HG03520 (cell line): ENCODE data around the gene GRK3.

Source experiments
- ATAC-seq: cut with Tn5 transposase; IDR thresholded peaks from one replicate; pipeline ENCODE4 v1.9.1; 2021; ENCODE audit warnings: mild to moderate bottlenecking, moderate library complexity; ENCODE audit not compliant: unreplicated experiment

Gene GRK3

DNA sequence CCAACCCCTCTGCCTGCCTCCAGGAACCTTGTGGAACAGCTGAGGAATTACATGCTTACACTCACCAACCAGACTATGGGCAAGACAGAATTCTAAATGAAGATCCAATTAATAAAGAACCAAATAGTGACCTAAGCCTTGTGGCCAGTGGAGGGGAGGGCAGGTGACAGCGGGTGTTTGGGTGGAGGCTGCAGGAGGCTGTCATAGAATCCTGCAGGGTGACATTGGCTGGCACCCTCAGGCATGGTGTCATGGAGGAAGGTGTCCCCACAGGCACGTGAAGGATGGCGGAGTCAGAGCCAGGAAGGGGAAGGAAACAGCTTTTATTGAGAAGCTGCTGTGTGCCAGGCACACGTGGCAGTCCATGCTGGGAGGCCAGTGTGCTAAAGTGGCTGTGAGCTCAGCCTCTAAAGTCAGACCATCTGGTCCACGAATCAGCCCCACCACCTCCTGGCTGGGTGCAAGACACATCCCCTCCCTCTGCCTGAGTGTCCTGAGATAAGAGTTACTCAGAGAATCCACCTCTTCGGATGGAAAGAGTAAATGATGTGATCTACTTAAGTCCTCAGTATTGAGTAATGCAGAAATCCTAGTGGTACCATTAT is 186.2 kb downstream of the GRK3 start:
- no peak for ATAC-seq

DNA sequence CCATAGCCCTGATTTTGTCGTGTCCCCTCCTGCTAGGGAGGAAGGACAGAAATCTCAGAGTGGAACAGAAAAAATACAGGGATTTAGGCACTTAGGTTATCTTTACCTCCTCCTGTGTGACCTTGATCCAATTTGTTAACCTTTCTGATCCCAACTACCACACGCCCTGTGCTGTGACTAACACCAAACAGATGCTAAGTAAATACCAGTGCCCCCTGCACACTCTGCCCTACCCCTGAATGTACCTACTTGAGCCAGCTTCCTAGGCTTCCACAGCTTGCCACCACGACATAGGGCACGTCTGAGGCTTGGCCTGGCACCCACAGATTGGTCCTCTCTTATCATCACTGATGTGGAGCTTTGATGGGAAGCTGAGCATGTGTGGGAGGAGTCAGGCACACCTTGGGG is 186.7 kb downstream of the GRK3 start:
- no peak for ATAC-seq

DNA sequence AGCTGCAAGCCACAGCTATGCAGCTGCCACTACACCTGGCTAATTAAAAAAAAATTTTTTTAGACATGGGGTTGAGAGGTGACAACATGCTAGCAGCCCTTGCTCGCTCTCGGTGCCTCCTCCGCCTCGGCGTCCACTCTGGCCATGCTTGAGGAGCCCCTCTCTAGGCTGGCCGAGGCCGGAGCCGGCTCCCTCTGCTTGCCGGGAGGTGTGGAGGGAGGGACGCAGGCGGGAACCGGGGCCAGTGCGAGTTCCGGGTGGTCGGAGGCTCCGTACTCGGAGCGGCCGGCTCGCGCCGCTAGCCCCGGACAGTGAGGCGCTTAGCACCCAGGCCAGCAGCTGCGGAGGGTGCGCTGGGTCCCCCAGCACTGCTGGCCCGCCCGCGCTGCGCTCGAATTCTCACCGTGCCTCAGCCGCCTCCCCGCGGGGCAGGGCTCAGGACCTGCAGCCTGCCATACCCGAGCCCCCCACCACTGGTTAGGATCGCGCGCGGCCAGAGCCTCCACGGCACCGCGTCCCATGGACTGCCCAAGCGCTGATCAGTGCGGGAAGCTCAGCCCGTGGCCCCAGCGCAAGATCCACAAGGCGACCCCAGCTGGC is 188.2 kb downstream of the GRK3 start:
- no peak for ATAC-seq

DNA sequence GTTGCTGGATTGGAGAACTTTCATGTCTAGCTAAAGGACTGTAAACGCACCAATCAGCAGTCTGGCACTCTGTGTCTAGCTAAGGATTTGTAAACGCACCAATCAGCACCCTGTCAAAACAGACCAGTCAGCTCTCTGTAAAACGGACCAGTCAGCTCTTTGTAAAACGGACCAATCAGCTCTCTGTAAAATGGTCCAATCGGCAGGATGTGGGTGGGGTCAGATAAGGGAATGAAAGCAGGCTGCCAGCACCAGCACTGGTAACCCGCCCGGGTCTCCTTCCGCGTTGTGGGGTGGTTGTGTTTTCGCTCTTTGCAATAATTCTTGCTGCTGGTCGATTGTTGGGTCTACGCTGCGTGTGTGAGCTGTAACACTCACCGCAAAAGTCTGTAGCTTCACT is 188.8 kb downstream of the GRK3 start:
- no peak for ATAC-seq

DNA sequence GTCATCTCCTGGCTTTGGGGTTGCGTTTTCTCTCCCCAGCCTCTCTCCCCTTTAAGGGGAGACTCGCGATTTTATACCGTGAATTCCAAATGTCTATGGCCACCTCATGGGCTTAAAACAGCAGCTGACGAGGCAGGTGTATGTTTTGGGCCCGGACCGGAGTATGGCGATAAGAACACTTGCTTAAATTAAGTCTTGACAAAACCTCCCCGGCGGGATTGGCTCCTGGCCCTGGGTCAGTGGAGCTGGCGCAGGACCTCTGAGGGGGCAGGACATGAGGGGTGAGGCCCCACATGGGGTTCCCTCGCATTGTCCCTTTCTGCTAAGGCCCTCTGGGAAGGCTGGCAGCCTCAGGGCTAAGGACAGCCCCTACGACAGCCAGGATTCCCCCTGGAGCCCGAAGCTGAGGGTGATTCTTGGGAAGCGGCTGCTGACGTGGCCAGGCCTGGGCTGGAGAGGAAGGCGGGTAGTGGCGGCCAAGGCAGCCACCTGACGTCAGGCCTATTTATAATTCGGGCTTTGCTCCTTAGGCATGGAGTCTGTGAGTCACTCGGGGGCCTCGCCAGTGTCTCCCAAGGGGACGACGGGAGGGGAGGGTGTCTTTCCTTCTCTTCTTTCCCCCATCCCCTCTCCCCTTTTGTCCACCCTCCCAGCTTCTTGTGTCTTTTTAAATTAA is 190.2 kb downstream of the GRK3 start:
- no peak for ATAC-seq

DNA sequence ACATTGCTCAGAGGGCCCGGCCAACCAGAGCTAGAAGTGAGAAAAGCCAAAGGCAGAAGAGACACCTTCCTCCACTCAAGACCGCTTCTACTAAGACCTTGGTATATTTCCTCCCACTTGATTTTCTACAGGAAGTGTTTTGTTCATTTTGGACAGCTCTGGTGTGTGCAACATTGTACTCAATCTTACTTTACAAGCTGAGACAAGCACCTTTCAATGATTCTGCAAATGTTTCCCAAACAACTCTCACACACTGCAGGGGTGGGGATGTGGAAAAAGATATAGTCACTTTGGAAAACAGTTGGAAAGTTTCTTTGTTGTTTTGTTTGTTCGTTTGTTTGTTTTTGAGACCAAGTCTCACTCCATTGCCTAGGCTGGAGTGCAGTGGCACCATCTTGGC is 193.2 kb downstream of the GRK3 start:
- no peak for ATAC-seq

DNA sequence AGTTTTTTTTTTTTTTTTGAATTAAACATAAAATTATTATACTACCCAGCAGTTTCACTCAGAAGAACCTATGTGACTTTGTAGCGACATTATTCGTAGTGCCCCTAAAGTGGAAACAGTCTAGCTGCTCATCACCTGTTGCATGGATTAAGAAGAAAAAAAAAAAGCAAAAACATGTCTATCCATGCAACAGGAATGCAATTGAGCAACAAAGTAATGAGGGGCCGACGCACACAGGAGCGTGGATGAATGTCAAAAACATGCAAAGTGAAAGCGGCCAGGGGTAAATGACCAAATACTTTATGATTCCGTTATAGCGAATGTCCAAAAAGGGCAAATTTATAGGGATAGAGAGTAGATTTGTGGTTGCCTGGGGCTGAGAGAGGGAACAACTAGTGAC is 193.8 kb downstream of the GRK3 start:
- no peak for ATAC-seq

DNA sequence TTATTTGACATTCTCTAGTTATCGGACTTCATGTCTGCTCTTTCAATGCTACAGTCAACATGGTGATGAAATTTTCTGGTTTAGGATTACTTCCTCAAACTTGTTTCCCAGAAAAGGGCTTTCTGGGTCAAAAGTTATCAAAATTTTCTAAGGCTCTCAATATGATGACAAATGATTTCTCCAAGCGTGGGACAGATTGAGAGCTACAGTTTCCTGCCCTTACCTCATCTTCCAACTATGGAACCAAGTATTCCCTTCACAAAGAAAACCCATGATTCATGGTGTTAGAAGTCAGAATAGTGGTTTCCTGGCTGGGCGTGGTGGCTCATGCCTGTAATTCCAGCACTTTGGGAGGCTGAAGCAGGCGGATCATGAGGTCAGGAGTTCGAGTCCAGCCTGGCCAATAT is 195.4 kb downstream of the GRK3 start:
- no peak for ATAC-seq

DNA sequence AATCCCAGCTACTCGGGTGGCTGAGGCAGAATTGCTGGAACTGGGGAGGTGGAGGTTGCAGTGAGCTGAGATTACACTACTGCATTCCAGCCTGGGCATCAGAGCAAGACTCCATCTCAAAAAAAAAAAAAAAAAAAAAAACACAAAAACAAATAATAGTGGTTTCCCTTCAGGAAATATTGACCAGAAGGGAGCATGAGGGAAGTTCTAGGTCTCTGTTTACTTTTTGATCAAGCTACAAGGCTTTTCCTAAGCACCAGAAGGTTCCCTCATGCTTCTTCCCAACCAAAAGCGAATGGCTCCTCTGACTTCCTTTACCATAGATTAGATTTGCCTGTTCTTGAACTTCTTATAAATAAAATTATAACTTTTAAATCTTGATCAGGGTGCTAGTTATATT is 195.8 kb downstream of the GRK3 start:
- no peak for ATAC-seq

DNA sequence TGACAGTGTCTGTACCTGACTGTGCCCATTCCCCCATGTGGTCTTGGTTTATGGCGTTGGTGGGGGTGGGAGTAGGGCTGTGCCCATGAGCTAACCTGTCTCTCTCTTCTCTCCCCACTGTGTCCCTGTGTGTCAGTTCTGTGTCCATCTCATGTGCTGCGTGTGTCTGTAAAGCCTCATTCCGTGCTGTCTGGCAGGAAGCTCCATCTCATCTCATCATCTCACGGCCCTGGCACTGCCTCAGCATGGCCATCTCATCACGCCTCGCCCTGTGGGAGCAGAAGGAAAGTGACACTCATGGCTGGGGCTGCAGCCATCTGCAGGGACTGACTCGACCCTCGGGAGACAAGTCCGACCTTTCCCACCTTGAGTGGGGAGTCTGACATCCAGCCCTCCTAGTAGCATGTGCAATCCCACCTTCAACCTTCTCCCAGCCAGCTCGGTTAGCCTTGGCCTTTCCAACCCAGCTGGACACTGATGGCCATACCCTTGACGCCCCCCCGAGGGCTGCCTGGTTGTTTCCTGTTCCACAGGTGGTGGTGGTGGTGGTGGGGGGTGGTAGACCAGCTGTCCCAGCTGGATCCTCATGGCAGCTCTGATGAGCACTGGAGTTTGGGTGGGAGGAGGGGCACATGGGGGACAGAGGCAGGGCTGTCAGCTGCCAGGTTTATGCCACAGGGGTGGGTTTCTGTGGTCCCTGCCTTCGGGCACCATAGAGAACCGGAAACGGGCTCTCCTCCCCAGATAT is 196.5 kb downstream of the GRK3 start:
- ATAC-seq, result no peak

DNA sequence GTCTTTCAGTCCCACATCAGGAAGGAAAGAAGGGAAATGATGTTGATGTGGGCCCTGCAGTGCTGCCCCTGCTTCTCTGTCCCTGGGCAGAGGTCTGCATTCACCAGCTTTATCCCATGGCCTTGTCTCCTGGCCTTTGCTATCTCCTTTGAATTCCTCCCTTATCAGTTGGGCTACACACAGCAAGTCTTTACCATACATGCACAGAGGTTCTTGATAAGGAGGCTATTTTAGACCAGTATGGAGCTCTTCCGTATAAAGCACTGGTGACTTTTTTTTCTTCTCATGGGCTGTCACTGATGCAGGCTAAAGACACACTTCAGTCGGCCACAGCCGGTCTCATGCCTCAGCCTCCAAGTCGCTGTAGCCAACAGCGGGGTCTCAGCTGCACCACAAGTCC is 197.7 kb downstream of the GRK3 start:
- ATAC-seq, result no peak

DNA sequence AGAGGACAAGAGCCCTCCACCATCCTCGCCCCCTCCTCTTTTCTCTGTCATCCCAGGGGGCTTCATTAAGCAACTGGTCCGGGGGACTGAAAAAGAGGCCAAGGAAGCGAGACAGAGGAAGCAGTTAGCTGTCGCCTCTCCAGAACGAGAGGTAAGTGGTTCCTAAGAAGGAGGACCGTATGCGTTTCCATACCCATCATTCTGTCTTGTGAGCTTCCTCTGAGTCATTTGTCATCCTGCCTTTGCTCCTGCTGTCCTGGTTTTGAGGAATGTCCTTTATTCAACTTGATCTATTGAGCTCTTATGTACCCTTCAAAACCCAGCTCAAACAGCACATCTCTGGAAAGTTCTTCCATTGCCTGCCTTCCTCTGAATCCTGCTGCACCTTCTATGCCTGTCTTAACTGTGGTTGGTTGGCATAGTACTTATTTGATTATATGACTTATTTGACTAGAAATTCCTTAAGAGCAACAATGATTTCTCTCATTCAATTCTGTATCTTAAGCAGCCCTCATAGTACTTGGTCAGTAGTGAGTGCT is 198.8 kb downstream of the GRK3 start:
- no peak for ATAC-seq

DNA sequence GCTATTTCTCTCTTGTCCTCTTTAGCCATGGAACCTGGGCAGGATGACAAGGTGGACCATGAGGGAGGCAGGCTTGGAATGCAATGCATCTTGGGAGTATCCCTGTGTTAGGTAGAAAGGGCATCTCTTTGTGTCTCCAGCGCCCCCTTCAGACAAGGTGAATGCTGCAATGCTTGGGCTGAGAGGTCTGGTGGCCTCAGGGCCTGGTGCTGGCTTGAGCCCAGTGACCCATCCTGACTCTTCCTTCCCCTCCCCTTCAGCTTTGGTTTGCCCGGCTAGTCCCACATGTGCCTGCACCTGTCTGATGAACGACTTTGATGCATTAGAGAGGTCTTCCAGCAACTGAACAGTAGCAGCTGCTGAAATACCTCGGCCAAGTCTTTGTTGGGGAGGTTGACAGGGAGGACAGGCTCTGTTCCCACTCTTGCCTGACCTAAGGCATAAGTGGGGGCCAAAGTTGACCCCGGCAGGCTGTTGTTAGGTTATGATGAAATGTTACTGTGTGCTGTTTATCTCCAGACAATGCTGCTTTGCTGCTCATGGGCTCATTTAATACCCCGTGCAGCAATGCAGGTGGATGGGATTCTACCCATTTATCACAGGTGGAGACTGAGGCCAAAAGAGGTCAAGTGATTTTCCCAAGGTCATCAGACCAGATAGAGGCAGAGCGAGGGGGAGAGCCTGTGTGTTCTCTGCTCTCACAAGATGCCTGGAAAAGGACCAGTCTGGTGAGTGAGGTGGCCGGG is 200.0 kb downstream of the GRK3 start:
- no peak for ATAC-seq

DNA sequence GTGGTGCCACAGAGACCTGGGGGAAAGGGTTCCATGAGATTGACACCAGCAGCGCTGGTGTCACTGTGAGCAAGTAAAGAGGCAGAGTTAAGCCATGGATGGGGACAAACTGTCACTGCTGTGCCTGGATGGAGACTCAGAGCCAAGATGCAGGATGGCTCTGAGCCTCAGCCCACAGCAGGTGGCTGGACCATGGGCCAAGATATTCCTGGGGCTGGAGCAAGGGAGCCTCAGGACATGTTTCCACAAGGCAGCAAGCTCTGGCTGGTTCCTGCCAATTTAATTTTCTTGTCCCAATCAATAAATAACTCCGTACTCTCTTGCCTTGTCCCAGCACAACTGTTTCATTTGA is 200.5 kb downstream of the GRK3 start:
- no peak for ATAC-seq

DNA sequence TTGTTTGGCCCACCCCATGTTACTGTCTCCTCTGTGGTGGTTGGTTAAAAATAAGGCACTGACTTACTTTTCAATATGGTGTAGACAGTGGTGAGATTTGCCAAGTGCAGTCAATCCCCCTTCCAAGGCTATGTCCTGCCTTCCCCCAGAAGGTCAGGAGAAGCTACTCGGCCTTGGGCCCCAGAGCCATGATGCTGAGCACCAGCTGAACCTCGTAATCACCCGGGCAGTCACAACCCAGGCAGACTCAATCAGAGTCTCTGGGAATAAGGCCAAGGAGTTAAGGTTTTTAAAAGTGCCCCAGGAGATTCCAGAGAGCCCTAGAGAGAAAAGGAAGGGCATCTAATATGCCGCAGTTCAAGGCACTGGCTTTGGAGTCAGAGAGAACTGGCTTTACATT is 201.3 kb downstream of the GRK3 start:
- no peak for ATAC-seq

DNA sequence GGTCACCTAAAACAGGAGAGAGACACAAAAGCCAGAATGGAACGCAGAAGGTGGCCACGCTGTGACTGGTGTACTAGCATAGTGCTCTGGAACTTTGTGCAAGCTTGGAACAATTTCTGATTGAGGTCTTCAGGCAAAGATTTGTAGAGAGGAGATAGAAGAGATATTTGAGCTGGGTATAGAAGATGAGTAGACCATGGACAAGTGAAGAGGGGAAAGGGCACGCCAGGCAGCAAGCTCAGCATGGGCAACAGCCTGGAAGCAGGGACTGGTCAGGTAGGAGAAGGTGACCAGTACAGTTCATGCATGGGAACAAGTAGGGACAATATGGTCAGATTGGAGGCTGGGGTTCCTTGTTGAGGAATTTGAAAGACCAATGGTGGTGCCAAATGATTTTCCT is 201.9 kb downstream of the GRK3 start:
- no peak for ATAC-seq

DNA sequence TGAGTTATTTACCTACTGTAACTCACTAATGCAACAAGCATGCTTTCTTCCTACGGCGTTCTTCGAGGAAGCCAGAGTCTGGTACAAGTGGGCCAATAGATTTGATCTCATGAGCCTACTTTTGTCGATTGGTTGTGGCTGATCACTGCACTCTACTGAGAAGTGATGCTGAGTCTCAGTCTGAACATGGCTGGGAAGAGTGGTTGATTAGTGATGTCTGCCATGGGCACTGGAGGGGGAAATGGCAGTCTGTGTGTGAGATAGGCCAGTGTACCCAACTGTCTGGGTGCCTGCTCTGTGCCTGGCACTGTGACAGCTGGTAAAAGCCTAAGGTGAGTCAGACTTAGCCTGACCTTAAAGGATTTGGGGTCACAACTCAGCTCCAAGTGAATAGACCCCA is 205.9 kb downstream of the GRK3 start:
- no peak for ATAC-seq

DNA sequence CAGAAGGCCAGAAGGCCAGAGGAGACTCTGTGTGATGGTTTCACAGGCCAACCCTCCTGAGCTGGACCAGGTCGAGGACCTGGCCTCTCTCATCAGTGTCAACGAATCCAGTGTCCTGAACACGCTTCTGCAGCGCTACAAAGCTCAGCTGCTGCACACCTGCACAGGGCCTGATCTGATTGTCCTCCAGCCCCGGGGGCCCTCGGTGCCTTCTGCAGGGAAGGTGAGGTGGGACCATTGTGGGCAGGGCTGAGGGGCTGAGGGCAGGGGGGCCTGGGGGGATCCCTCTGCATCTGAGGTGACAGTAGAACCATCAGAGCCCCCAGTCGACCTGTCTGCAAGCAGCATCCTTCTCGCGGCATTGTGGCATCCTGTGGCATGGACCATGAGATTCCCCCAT is 207.8 kb downstream of the GRK3 start:
- no peak for ATAC-seq

DNA sequence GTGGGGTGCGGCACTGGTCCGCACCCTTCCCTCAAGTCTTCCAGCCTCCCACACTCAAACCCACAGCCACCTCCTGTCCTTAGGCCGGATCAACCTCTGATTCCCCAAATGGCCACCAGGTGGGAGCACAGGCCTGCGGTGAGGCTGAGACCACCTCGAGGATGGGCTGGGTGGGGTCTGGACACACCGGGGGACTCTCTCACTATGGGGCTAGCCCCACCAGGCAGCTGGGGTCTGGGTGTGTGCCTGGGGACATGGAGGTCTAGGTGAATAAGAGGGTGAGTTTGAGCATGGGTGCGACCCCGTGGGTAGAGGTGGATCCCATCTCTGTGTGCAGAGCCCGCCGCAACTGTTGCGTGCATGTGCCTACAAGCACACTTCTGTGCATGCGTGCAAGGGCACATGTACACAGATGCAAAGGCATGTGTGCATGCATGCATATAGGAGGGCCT is 210.1 kb downstream of the GRK3 start:
- ATAC-seq, result no peak

DNA sequence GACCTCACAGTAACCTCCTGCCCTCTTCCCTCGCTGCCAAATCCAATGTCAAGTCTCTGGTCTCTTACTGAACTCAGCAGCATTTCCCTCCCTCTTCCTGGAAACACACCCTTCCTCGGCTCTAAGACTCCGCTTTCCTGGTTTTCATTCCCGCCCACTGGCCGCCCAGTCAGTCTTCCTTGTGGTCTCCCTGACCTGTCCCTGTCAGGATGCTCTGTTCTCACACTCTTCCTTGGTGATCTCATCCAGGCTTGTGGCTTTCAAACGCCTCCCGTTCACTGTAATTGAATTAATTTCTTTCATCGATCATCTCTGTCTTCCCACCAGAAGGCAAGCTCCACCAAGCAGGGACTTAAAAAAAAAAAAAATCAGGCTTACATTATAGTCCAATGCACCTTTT is 211.1 kb downstream of the GRK3 start:
- no peak for ATAC-seq

DNA sequence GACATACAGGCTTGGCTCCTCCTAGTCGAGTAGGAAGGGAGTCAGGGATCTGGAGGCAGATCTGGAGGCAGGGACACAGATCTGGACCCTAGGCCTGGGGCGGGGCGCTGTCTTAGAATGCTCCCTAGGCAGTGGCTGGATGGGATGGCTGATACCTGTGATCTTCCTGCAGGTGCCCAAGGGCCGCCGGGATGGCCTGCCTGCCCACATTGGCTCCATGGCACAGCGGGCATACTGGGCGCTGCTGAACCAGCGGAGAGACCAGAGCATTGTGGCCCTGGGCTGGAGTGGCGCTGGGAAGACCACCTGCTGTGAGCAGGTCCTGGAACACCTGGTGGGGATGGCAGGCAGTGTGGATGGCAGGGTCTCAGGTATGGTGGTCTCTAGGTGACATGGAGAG is 212.9 kb downstream of the GRK3 start:
- ATAC-seq, result no peak
